CD4-positive, alpha-beta memory T cell (primary cell): Measurements from ENCODE around the gene PIK3CD. TPM values are rescaled to one million over a fixed set of nuclear protein-coding genes. Genes with fewer than 3 reads are reported as not detected.

Source experiments
- CTCF ChIA-PET: fragments of 350-600 bp; sonication (Branson Sonifier 250); formaldehyde crosslinking; loops from one replicate; lab custom pipeline; 2021; ENCODE audit warnings: inconsistent platforms; ENCODE audit not compliant: partially characterized antibody; lab: Charles Lee
- POLR2A ChIA-PET: fragments of 350-600 bp; sonication (Branson Sonifier 250); formaldehyde crosslinking; loops from one replicate; lab custom pipeline; 2021; ENCODE audit not compliant: partially characterized antibody; lab: Charles Lee
- DNase-seq, 5 donors: peaks; one replicate each; pipeline versions ENCODE4 v3.0.0 to v3.0.0-alpha.2; 2020 to 2022; ENCODE audit warnings: mixed read lengths in 1 of 5
- H3K27ac ChIP-seq: one replicate; pipeline ENCODE4 v1.7.0; 2013; ENCODE audit warnings: low read depth, low read length
- H3K27me3 ChIP-seq: 2 replicates; pipeline ENCODE4 v1.7.0; 2013; ENCODE audit warnings: mild to moderate bottlenecking, low read length, moderate library complexity; ENCODE audit not compliant: insufficient read depth
- H3K36me3 ChIP-seq: 2 replicates; pipeline ENCODE4 v1.7.0; 2013; ENCODE audit warnings: mild to moderate bottlenecking, low read length, moderate library complexity; ENCODE audit not compliant: insufficient read depth
- H3K4me1 ChIP-seq: 2 replicates; pipeline ENCODE4 v1.7.0; 2013; ENCODE audit warnings: mild to moderate bottlenecking, low read length, moderate library complexity; ENCODE audit not compliant: insufficient read depth
- H3K4me3 ChIP-seq, 2 donors: one replicate each; pipeline ENCODE4 v1.7.0; 2013; ENCODE audit warnings: low read length in 2 of 2, mild to moderate bottlenecking in 1 of 2
- H3K9me3 ChIP-seq, 2 donors: one replicate each; pipeline ENCODE4 v1.7.0; 2013; ENCODE audit warnings: low read length in 2 of 2, control low read depth in 1 of 2; ENCODE audit not compliant: control insufficient read depth in 1 of 2
- H3K27ac Mint-ChIP-seq, 7 donors: one replicate each; pipeline ENCODE4 v1.8.0; 2020 to 2021; ENCODE audit warnings: mixed read lengths in 7 of 7, mild to moderate bottlenecking in 6 of 7, inconsistent platforms in 3 of 7, moderate library complexity in 3 of 7
- H3K27me3 Mint-ChIP-seq, 2 donors: one replicate each; pipeline ENCODE4 v1.8.0; 2020 to 2021; ENCODE audit warnings: mixed read lengths in 2 of 2
- H3K36me3 Mint-ChIP-seq, 2 donors: one replicate each; pipeline ENCODE4 v1.8.0; 2020 to 2021; ENCODE audit warnings: mixed read lengths in 2 of 2, inconsistent platforms in 1 of 2, mild to moderate bottlenecking in 1 of 2
- H3K4me1 Mint-ChIP-seq, 4 donors: one replicate each; pipeline ENCODE4 v1.8.0; 2020 to 2021; ENCODE audit warnings: mixed read lengths in 4 of 4, mild to moderate bottlenecking in 1 of 4
- H3K4me3 Mint-ChIP-seq, 8 donors: one replicate each; pipeline ENCODE4 v1.8.0; 2020 to 2021; ENCODE audit warnings: mixed read lengths in 8 of 8, mild to moderate bottlenecking in 7 of 8, moderate library complexity in 6 of 8, inconsistent platforms in 3 of 8
- H3K9me3 Mint-ChIP-seq, 8 donors: one replicate each; pipeline ENCODE4 v1.8.0; 2020 to 2021; ENCODE audit warnings: mixed read lengths in 8 of 8, mild to moderate bottlenecking in 5 of 8, inconsistent platforms in 3 of 8, moderate library complexity in 1 of 8
- intact Hi-C: fragments of 100-400 bp; cut with micrococcal nuclease; formaldehyde crosslinking; loops from one replicate; pipeline ENCODE4 v1.15.1; 2023
- polyA plus RNA-seq, 2 donors: library from polyadenylated mRNA; unstranded; fragments of 300-500 nt; fragmentation: Illumina TruSeq; gene quantifications; one replicate each; pipeline ENCODE4 v1.2.3, GENCODE V29; 2021
- total RNA-seq, 2 experiments: library from RNA; stranded (reverse); gene quantifications; one replicate each; pipeline ENCODE4 v1.2.3, GENCODE V29; 2021

Gene PIK3CD
- total and polyA plus RNA-seq, 4 experiments from 2014 or later: 57.1 to 236 (median 165) TPM

DNA sequence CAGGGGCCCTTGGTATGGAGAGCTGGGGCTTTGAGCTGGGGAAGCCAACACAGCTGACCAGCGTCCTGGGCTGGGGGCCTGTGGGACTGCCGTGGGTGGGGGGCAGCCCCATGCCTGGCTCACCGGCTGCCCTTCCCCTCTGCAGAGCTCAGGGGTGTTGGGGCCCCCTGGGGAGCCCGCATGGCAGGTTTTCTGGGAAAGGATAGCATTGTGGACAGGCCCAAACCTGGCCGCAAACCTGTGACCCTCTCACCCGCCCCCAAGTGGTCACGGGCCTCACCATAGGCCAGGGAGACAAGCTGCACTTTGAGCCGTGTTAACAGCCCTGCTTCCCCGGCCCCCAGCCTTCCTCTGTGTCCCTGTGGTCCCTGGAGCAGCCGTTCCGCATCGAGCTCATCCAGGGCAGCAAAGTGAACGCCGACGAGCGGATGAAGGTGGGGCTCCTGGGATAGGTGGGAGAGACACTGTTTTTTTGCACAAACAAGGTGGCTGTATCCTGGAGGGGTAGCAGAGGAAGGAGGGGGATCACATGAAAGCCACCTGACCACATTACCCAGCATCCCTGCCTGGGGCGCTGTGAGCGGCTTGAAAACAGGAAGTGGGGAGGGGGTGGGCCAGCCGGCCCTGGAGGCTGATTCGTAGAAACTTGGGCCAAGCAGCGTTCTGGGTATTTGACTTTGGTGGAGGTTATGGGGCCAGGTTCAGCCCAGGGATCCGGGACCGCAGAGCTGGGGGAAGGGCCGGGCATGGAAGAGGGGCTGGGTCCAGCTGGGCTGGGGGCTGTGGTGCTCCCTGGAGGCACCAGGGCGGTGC lies 65.9 kb downstream of the PIK3CD start:
- Mint-ChIP-seq H3K9me3 (peaks cover 0 to 12% (median 0%) of the 10 kb centered on the region in 8 donors), H3K4me1 (peaks cover 18 to 84% (median 56%) of the 10 kb centered on the region in 4 donors), H3K27ac (peak overlapping the region; percentile 92 to 97 (median 93)), H3K36me3 (peaks cover 29 to 53% of the 10 kb centered on the region in 2 donors), H3K27me3 (no peaks in the 10 kb centered on the region), H3K4me3 (peak overlapping the region; percentile 91 to 96 (median 94))
- ChIA-PET CTCF (interaction anchor here (0.9 to 16.3 kb wide), 9 partner anchors 8 to 89 kb away, joined by 3 to 219 read pairs (median 7); partner anchors contain the start of gene PIK3CD), POLR2A (interaction anchor here (0.6 to 16.2 kb wide), 20 partner anchors 13 to 898 kb away, joined by 3 to 403 read pairs (median 4); partner anchors contain the start of genes CTNNBIP1, PGD and PIK3CD)
- H3K4me3 ChIP-seq: peak overlapping the region; percentile 66 to 82
- H3K9me3 ChIP-seq: no peaks in the 10 kb centered on the region
- intact Hi-C loops: loop anchor here (1.0 to 5.0 kb wide), 5 partner anchors 11 to 110 kb away; no protein-coding TSS in a partner anchor
- H3K4me1 ChIP-seq: peaks cover 96% of the 10 kb centered on the region
- H3K27ac ChIP-seq: peak overlapping the region; percentile 58
- no peaks in the 10 kb centered on the region for H3K27me3 ChIP-seq
- DNase-seq: peak; percentile 90 to 95 (median 91)
- peaks cover 53% of the 10 kb centered on the region for H3K36me3 ChIP-seq

DNA sequence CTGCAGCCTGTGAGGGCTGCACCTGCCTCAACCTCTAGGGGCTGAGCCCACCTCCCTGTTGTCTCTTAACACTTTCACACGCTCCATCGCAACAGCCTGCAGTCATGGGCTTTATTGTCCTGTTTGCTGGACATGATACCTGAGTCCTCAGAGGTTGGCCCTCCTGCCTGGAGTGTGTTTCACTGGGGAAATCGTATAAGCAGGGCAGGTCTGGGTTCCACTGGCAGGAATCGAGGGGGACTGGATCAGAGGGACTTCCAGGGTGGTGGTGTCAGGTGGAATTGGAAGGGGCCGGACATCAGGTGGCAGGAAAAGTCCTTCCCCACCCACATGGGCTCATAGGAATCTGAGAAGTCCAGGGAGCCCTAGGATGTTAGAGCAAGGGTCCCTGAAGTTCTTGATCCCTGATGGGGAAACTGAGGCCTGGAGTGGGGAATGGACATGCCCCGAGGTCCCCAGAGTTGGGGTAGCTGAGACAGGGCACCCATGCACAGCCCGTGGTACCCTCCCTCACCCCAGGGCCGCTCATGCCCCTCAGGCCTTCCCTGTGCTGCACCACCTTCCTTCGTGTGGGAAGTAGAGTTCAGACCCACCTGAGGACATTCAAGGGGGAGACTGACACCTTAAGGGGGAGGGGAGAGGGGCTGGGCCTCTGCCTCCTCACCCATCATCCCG lies 66.6 kb downstream of the PIK3CD start:
- Histone ChIP-seq H3K9me3 (no peaks in the 10 kb centered on the region), H3K4me3 (peak overlapping the region; percentile 66 to 82), H3K36me3 (peaks cover 53% of the 10 kb centered on the region), H3K27ac (peak overlapping the region; percentile 58), H3K27me3 (no peaks in the 10 kb centered on the region), H3K4me1 (peaks cover 91% of the 10 kb centered on the region)
- no peaks in the 10 kb centered on the region for H3K27me3 Mint-ChIP-seq
- peaks cover 0 to 12% (median 0%) of the 10 kb centered on the region in 8 donors for H3K9me3 Mint-ChIP-seq
- CTCF ChIA-PET: interaction anchor here (0.9 to 16.3 kb wide), 6 partner anchors 8 to 90 kb away, joined by 3 to 219 read pairs (median 34); partner anchors contain the start of gene PIK3CD
- peak overlapping the region; percentile 88 to 97 (median 93) for H3K27ac Mint-ChIP-seq
- no peak for DNase-seq
- H3K4me1 Mint-ChIP-seq: peaks cover 18 to 82% (median 54%) of the 10 kb centered on the region in 4 donors
- peak overlapping the region; percentile 91 to 96 (median 94) for H3K4me3 Mint-ChIP-seq
- H3K36me3 Mint-ChIP-seq: peaks cover 34 to 57% of the 10 kb centered on the region in 2 donors
- POLR2A ChIA-PET: interaction anchor here (0.9 to 16.2 kb wide), 14 partner anchors 12 to 899 kb away, joined by 3 to 403 read pairs (median 6); partner anchors contain the start of genes CTNNBIP1 and PIK3CD
- intact Hi-C loops: loop anchor here (5.0 kb wide), 1 partner anchor 109 kb away; no protein-coding TSS in a partner anchor

DNA sequence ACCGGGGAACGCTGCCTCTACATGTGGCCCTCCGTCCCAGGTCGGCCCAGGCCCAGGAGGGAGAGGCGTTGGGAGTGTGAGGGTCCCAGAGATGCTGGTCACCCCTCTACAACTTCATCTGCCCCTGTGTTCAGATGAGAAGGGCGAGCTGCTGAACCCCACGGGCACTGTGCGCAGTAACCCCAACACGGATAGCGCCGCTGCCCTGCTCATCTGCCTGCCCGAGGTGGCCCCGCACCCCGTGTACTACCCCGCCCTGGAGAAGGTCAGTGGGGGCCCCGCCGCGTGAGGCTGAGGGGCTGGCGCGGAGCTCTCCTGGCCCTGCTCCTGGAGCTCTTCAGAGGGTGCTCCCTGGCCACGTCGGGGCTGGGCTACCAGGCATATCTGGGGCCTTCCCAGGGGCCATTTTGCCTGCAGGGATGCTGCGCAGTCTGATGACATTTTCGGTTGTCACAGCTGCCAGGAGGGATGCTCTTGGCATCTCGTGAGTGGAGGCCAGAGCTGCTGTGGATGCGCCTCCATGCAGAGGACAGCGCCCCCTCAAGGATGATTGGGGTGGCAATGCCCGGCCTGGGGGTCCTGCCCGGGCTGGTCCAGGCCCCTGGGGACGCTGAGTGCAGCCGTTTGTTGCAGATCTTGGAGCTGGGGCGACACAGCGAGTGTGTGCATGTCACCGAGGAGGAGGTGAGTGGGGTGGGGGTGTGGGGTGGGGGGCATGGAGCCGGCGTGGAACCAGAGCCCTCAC lies 68.6 kb downstream of the PIK3CD start:
- H3K4me3 Mint-ChIP-seq: peak overlapping the region in 2 of 8 donors; percentile 27 to 35
- peak overlapping the region in 6 of 7 donors; percentile 10 to 93 (median 64) for H3K27ac Mint-ChIP-seq
- intact Hi-C loops: loop anchor here (5.0 kb wide), 1 partner anchor 107 kb away; no protein-coding TSS in a partner anchor
- peaks cover 69% of the 10 kb centered on the region for H3K36me3 ChIP-seq
- peaks cover 21 to 86% (median 52%) of the 10 kb centered on the region in 4 donors for H3K4me1 Mint-ChIP-seq
- H3K9me3 ChIP-seq: no peaks in the 10 kb centered on the region
- peaks cover 42 to 66% of the 10 kb centered on the region in 2 donors for H3K36me3 Mint-ChIP-seq
- DNase-seq: no peak
- H3K4me3 ChIP-seq: peak overlapping the region in 1 of 2 donors; percentile 24
- POLR2A ChIA-PET: interaction anchor here (0.9 to 16.2 kb wide), 7 partner anchors 10 to 91 kb away, joined by 3 to 403 read pairs (median 4); partner anchors contain the start of gene PIK3CD
- no peak overlapping the region for H3K27ac ChIP-seq
- CTCF ChIA-PET: interaction anchor here (0.7 to 16.3 kb wide), 10 partner anchors 9 to 99 kb away, joined by 3 to 219 read pairs (median 5); partner anchors contain the start of gene PIK3CD
- no peaks in the 10 kb centered on the region for H3K27me3 ChIP-seq
- peaks cover 0 to 11% (median 0%) of the 10 kb centered on the region in 8 donors for H3K9me3 Mint-ChIP-seq
- no peaks in the 10 kb centered on the region for H3K27me3 Mint-ChIP-seq
- peaks cover 93% of the 10 kb centered on the region for H3K4me1 ChIP-seq

DNA sequence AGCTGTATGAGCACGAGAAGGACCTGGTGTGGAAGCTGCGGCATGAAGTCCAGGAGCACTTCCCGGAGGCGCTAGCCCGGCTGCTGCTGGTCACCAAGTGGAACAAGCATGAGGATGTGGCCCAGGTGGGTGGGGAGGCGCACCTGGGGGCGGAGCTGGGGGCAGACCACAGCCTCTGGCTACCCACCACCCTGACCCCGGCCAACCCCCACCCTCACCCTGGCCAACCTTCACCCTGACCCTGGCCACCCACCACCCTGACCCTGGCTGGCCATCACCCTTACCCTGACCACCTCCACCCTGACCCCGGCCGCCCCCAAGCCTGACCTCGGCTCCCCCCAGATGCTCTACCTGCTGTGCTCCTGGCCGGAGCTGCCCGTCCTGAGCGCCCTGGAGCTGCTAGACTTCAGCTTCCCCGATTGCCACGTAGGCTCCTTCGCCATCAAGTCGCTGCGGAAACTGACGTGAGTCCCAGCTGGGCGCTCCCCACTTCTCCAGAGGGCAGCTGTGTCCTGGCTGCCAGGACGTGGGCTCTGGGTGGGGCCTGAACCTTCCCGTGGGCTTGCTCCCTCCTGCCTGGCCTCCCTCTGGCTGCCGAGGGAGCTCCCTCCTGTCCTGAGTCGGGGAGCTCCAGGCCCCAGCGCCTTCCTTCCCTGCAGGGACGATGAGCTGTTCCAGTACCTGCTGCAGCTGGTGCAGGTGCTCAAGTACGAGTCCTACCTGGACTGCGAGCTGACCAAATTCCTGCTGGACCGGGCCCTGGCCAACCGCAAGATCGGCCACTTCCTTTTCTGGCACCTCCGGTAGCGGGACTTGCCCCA lies 69.5 kb downstream of the PIK3CD start:
- no peak overlapping the region for H3K4me3 ChIP-seq
- Mint-ChIP-seq H3K9me3 (peaks cover 0 to 11% (median 0%) of the 10 kb centered on the region in 8 donors), H3K27ac (peak overlapping the region in 3 of 7 donors; percentile 63 to 93 (median 73)), H3K4me3 (peak overlapping the region in 2 of 8 donors; percentile 15 to 29), H3K4me1 (peaks cover 18 to 78% (median 47%) of the 10 kb centered on the region in 4 donors), H3K36me3 (peaks cover 39 to 63% of the 10 kb centered on the region in 2 donors), H3K27me3 (no peaks in the 10 kb centered on the region)
- intact Hi-C loops: loop anchor here (1.0 kb wide), 1 partner anchor 146 kb away; no protein-coding TSS in a partner anchor
- no peaks in the 10 kb centered on the region for H3K9me3 ChIP-seq
- peak overlapping the region; percentile 60 for H3K27ac ChIP-seq
- H3K27me3 ChIP-seq: no peaks in the 10 kb centered on the region
- ChIA-PET POLR2A (interaction anchor here (0.7 to 16.2 kb wide), 9 partner anchors 9 to 92 kb away, joined by 3 to 403 read pairs (median 4); partner anchors contain the start of gene PIK3CD), CTCF (interaction anchor here (0.8 to 16.3 kb wide), 15 partner anchors 9 to 157 kb away, joined by 3 to 219 read pairs (median 5); partner anchors contain the start of gene PIK3CD)
- peaks cover 69% of the 10 kb centered on the region for H3K36me3 ChIP-seq
- DNase-seq: peak in 1 of 5 donors; percentile 51
- peaks cover 86% of the 10 kb centered on the region for H3K4me1 ChIP-seq

DNA sequence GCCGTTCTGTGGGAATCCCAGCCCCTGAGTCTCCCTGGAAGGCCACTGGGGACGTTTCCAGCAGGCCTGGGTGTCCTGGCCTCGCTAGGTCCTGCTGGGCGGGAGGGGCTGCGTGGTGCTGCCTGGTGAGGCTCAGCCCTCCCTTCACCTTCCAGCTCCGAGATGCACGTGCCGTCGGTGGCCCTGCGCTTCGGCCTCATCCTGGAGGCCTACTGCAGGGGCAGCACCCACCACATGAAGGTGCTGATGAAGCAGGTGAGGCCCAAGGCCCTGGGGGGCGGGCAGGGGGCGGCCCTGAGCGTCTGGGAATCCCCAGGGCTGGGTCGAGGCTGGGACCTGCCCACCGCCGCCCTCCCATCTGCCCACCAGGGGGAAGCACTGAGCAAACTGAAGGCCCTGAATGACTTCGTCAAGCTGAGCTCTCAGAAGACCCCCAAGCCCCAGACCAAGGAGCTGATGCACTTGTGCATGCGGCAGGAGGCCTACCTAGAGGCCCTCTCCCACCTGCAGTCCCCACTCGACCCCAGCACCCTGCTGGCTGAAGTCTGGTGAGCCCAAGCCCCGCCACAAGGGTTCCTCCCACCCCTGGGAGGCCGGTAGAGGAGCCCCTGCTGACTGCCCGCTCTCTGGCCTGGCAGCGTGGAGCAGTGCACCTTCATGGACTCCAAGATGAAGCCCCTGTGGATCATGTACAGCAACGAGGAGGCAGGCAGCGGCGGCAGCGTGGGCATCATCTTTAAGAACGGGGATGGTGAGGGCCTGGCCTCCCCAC lies 70.3 kb downstream of the PIK3CD start:
- no peaks in the 10 kb centered on the region for H3K27me3 ChIP-seq
- intact Hi-C loops: loop anchor here (1.0 kb wide), 1 partner anchor 146 kb away; no protein-coding TSS in a partner anchor
- ChIA-PET CTCF (interaction anchor here (0.8 to 16.3 kb wide), 13 partner anchors 9 to 156 kb away, joined by 3 to 219 read pairs (median 5); partner anchors contain the start of gene PIK3CD), POLR2A (interaction anchor here (0.7 to 16.2 kb wide), 8 partner anchors 8 to 93 kb away, joined by 3 to 403 read pairs (median 4); partner anchors contain the start of gene PIK3CD)
- H3K27ac ChIP-seq: peak overlapping the region; percentile 60
- Mint-ChIP-seq H3K9me3 (peaks cover 0 to 11% (median 0%) of the 10 kb centered on the region in 8 donors), H3K4me1 (peaks cover 17 to 79% (median 46%) of the 10 kb centered on the region in 4 donors), H3K27ac (peak overlapping the region; percentile 35 to 93 (median 61)), H3K4me3 (peak overlapping the region in 1 of 8 donors; percentile 29), H3K36me3 (peaks cover 35 to 63% of the 10 kb centered on the region in 2 donors), H3K27me3 (no peaks in the 10 kb centered on the region)
- peaks cover 82% of the 10 kb centered on the region for H3K4me1 ChIP-seq
- H3K36me3 ChIP-seq: peaks cover 68% of the 10 kb centered on the region
- DNase-seq: peak; percentile 73 to 83 (median 78)
- H3K4me3 ChIP-seq: no peak overlapping the region
- no peaks in the 10 kb centered on the region for H3K9me3 ChIP-seq
